D721Med (cell line): Measurements from ENCODE around the gene ZNF407.

ENCODE experiments used
- DNase-seq: peaks from one replicate; pipeline ENCODE4 v3.0.0; 2011; ENCODE audit warnings: low spot score; ENCODE audit not compliant: insufficient read length
- FAIRE-seq: peaks from 2 replicates; lab custom pipeline; 2011; peaks lifted over from hg19 to GRCh38; lab: Jason Lieb, UNC
- TF ChIP-seq, protein P1 (sequence below): IDR thresholded peaks from 2 replicates; pipeline ENCODE4 v1.5.1; 2012; ENCODE audit warnings: mild to moderate bottlenecking, control low read depth; ENCODE audit not compliant: insufficient read depth; ENCODE audit errors: missing control alignments

The ZNF407 gene

GRCh38 chr18:74947417-74947816 is 349.7 kb downstream of the ZNF407 start:
- TF ChIP-seq, protein P1, sequence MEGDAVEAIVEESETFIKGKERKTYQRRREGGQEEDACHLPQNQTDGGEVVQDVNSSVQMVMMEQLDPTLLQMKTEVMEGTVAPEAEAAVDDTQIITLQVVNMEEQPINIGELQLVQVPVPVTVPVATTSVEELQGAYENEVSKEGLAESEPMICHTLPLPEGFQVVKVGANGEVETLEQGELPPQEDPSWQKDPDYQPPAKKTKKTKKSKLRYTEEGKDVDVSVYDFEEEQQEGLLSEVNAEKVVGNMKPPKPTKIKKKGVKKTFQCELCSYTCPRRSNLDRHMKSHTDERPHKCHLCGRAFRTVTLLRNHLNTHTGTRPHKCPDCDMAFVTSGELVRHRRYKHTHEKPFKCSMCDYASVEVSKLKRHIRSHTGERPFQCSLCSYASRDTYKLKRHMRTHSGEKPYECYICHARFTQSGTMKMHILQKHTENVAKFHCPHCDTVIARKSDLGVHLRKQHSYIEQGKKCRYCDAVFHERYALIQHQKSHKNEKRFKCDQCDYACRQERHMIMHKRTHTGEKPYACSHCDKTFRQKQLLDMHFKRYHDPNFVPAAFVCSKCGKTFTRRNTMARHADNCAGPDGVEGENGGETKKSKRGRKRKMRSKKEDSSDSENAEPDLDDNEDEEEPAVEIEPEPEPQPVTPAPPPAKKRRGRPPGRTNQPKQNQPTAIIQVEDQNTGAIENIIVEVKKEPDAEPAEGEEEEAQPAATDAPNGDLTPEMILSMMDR = no peak
- no peak for FAIRE-seq
- DNase-seq = no peak

DNA sequence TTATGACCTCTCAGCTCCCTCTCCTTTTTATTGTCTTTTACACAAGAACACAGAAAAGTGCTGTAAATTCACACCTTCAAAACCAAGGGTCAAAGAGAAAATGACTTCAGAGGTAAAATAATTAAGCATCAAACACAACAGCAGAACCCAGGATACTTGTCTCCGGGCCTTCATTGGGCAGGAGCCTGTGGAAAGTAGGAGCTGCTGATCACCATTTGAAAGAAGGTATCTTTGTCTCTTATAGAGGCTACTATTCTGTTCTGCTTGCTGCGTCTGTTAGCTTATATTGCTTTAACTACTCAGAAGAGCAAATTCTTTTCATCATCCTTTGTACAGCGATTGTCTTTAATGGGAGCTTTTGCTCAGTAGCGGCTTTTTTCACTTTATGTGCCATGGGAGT is 350.2 kb downstream of the ZNF407 start:
- no peak for FAIRE-seq
- DNase-seq = no peak
- TF ChIP-seq, protein P1 = no peak

GRCh38 chr18:74949611-74950010 is 351.9 kb downstream of the ZNF407 start:
- FAIRE-seq = no peak
- TF ChIP-seq, protein P1 = no peak

DNA sequence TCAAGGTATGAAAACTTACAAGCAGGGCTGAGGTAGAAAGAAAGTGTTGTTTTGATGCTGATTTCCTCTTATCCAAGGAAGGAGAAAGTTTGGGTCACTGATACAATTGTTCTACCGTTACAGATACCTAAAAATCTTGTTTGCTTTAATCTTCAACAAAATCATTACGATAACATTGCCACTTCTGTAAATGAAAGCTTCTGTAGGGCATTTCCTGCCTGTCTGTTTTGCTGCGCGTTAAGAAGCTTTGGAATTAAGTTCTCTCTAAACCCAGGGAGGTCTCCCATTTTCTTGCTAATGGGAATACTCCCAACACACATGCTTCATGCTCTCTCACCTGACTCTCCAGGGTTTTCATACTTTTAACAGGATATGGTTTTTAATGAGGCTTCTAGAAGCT is 352.8 kb downstream of the ZNF407 start:
- FAIRE-seq (no peak), DNase-seq (no peak)
- TF ChIP-seq, protein P1 = no peak

More at GRCh38 chr18:74949611-74950010, 351.9 kb downstream of the ZNF407 start:
- no peak for DNase-seq

DNA sequence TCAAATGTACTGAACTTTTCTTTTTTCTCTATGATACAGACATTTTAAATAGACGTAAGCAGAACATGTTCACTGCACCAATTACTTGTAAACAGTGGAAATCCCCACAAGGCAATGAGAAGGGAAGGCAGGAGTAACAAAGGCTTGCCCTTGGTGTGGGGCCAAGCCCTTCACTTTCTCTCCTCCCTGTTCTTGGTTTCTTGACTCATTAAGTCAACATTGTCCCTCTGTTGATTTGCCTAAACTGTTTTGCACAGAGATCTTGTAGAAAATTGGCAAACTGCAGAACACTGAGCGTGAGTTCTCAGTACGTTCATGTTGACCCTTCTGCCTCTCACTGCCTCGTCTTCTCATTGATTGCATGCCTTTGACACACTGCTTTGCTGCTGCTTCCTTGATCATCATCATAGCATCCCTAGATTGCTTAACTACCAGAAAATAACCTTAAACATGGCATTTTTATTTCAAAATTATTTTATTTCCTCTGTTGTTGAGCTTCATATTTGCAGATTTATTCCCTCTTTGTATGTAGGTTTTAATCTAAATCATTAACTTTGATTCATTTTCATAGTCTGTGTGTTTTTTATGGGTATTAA is 353.6 kb downstream of the ZNF407 start:
- no peak for FAIRE-seq
- DNase-seq = no peak
- TF ChIP-seq, protein P1 = no peak

DNA sequence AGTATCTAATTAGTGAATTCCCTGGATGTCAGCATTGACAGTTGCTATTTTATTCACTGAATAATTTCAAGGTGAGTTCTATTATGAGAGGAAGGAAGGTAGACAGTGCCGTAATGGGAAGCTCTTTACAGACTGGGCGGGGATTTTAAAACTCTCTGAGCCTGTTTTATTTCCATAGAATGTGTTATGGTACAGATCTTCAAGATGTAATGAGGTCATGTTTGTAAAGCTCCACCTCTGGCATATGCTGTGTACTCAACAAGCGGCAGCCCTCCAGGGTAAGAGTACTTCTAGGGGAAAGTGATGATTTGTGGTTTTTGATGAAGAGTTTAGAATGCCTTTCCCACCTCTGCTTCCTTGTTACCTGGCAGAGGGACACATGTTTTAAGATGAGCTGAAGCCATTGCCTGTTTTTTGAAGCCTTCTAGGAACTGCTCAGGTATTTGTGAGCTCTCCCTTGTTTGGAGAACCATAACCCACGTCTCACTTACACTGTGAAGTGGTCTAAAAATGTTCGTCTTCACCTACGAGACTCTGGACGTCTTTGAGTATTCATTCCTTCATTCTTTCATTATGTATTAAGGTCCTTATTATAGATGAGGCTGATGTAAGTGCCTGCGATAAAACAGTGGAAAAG is 360.0 kb downstream of the ZNF407 start:
- TF ChIP-seq, protein P1 = no peak
- FAIRE-seq = peak; percentile 98
- DNase-seq = no peak

- TF ChIP-seq, protein P1 = no peak
- no peak for DNase-seq
- no peak for FAIRE-seq
Observed at GRCh38 chr18:74959216-74959615, 361.5 kb downstream of the ZNF407 start.
